ENCODE measurements around the gene RYR1. TPM values are rescaled to one million over a fixed set of nuclear protein-coding genes. Genes with fewer than 3 reads are reported as not detected.

RYR1 gene
- total and polyA plus RNA-seq, 10 of the 15 experiments (the other 5 are each of a cell fraction or from before 2014, with no cell fraction given) = under 0.01 to 0.32 (median 0.07) TPM; not detected in 1

- H3K27me3 ChIP-seq (replicated peaks in 1 of 2; ENCODE audit: control insufficient read depth in 2 of 2, insufficient read depth in 2 of 2, low read length in 1 of 2) = peaks cover 2 to 5% of the 10 kb centered on the region in 2 experiments; a peak in 3 of 4 replicates
- ChIA-PET POLR2A (no interaction called here), RAD21 (ENCODE audit: unreplicated experiment) (interaction anchor here (0.8 kb wide), 1 partner anchor 161 kb away, joined by 4 read pairs; no protein-coding TSS in a partner anchor), CTCF (no interaction called here), SMC1A (ENCODE audit: uncharacterized antibody, unreplicated experiment) (no interaction called here)
- no peak for TF ChIP-seq ZBED1 (IDR thresholded peaks at IDR 0.05; ENCODE audit: borderline replicate concordance)
- peak; percentile 78 for TF ChIP-seq HDAC6 (IDR thresholded peaks at IDR 0.05; ENCODE audit: unreplicated experiment)
- TF ChIP-seq EGR1 (IDR thresholded peaks at IDR 0.05; ENCODE audit: borderline replicate concordance in 1 of 2, low read depth in 2 of 2, low read length in 2 of 2) = peak in 1 of 2 experiments; percentile 20; a peak in 1 of 3 replicates
- H4K20me1 ChIP-seq (ENCODE audit: control insufficient read depth, insufficient read depth) = no peaks in the 10 kb centered on the region
- H3K27ac ChIP-seq (ENCODE audit: control insufficient read depth, insufficient read depth) = no peak overlapping the region
- H2AFZ ChIP-seq (ENCODE audit: control insufficient read depth, low read depth, low read length) = no peak overlapping the region
- BruUV-seq (replicated peaks) = no TSS peak
- H3K4me3 ChIP-seq = no peak overlapping the region
- 0 out of 2 replicates have a peak overlapping the region, but pooled peaks have one; percentile 14 for H3K4me2 ChIP-seq (ENCODE audit: control insufficient read depth, insufficient read depth)
- no peaks in the 10 kb centered on the region for H3K79me2 ChIP-seq (ENCODE audit: control insufficient read depth, insufficient read depth, low read length)
- 7% methylated on average over 72 of the region's 86 CpGs for WGBS (ENCODE audit: insufficient coverage, insufficient replicate concordance, low lambda C conversion rate, missing lambda C conversion rate)
- intact Hi-C loops (cut with micrococcal nuclease; ENCODE audit: unreplicated experiment) = no loop called here
- ATAC-seq = no peak
- H3K4me1 ChIP-seq (ENCODE audit: control insufficient read depth, insufficient read depth, low read length) = no peaks in the 10 kb centered on the region
- no peak for FAIRE-seq
- no peak overlapping the region for H3K9ac ChIP-seq (ENCODE audit: control insufficient read depth, insufficient read depth, low read length)
- no peaks in the 10 kb centered on the region for H3K9me3 ChIP-seq (replicated peaks; ENCODE audit: control insufficient read depth, insufficient read depth, low read length)
- no peak for DNase-seq (ENCODE audit: low read depth, low spot score)
- in situ Hi-C loops (cut with MboI) = no loop called here
- no peaks in the 10 kb centered on the region for H3K36me3 ChIP-seq (ENCODE audit: control insufficient read depth in 2 of 2, insufficient read depth in 2 of 2, low read length in 1 of 2)
These were observed 37.9 kb upstream of the RYR1 start for GRCh38 chr19:38395381-38396114.

- H3K4me3 ChIP-seq = no peak overlapping the region
- ChIA-PET CTCF (interaction anchor here (1.4 kb wide), 1 partner anchor 115 kb away, joined by 3 read pairs; no protein-coding TSS in a partner anchor), POLR2A (no interaction called here), RAD21 (ENCODE audit: unreplicated experiment) (interaction anchor here (0.6 kb wide), 1 partner anchor 14 kb away, joined by 3 read pairs; no protein-coding TSS in a partner anchor), SMC1A (ENCODE audit: uncharacterized antibody, unreplicated experiment) (no interaction called here)
- H3K4me2 ChIP-seq (ENCODE audit: control insufficient read depth, insufficient read depth) = no peak overlapping the region
- peaks cover 2 to 5% of the 10 kb centered on the region in 2 experiments; a peak in 3 of 4 replicates for H3K27me3 ChIP-seq (replicated peaks in 1 of 2; ENCODE audit: control insufficient read depth in 2 of 2, insufficient read depth in 2 of 2, low read length in 1 of 2)
- no peaks in the 10 kb centered on the region for H3K4me1 ChIP-seq (ENCODE audit: control insufficient read depth, insufficient read depth, low read length)
- intact Hi-C loops (cut with micrococcal nuclease; ENCODE audit: unreplicated experiment) = no loop called here
- ATAC-seq (no peak), FAIRE-seq (no peak), DNase-seq (ENCODE audit: low read depth, low spot score) (no peak)
- no TSS peak for BruUV-seq (replicated peaks)
- H4K20me1 ChIP-seq (ENCODE audit: control insufficient read depth, insufficient read depth) = no peaks in the 10 kb centered on the region
- H3K79me2 ChIP-seq (ENCODE audit: control insufficient read depth, insufficient read depth, low read length) = no peaks in the 10 kb centered on the region
- in situ Hi-C loops (cut with MboI) = no loop called here
- H3K27ac ChIP-seq (ENCODE audit: control insufficient read depth, insufficient read depth) = no peak overlapping the region
- no peak overlapping the region for H2AFZ ChIP-seq (ENCODE audit: control insufficient read depth, low read depth, low read length)
- no peak overlapping the region for H3K9ac ChIP-seq (ENCODE audit: control insufficient read depth, insufficient read depth, low read length)
- no peaks in the 10 kb centered on the region for H3K9me3 ChIP-seq (replicated peaks; ENCODE audit: control insufficient read depth, insufficient read depth, low read length)
- no peaks in the 10 kb centered on the region for H3K36me3 ChIP-seq (ENCODE audit: control insufficient read depth in 2 of 2, insufficient read depth in 2 of 2, low read length in 1 of 2)
- 33% methylated on average over 9 of the region's 9 CpGs for WGBS (ENCODE audit: insufficient coverage, insufficient replicate concordance, low lambda C conversion rate, missing lambda C conversion rate)
- TF ChIP-seq CBFB (IDR thresholded peaks at IDR 0.05; ENCODE audit: low read depth) (no peak), IKZF1 (conservative IDR thresholded peaks at IDR 0.05) (no peak), RAD51 (IDR thresholded peaks at IDR 0.05) (no peak), FOS (IDR thresholded peaks at IDR 0.05; ENCODE audit: borderline replicate concordance, extremely low read depth, insufficient read length) (no peak), WRNIP1 (IDR thresholded peaks at IDR 0.05; ENCODE audit: borderline replicate concordance, low read depth, low read length) (no peak)
These were observed 34.4 kb upstream of the RYR1 start for GRCh38 chr19:38399081-38399480.
